SJCRH30 (cell line): ENCODE measurements around the gene TAP1. TPM values are rescaled to one million over a fixed set of nuclear protein-coding genes. Genes with fewer than 3 reads are reported as not detected.
A peak's percentile ranks its signal among the peaks of the same experiment; 100 is the strongest.
"Not testable (repeated sequence)": the region's sequence is repeated elsewhere in the genome, so short reads cannot be mapped to it uniquely, and the experiment has no call there.

Experiments
- DNase-seq, 2 experiments: peaks; one replicate each; pipeline ENCODE4 v3.0.0-alpha.2; 2015 to 2020
- H3K27ac ChIP-seq: fragments of 250-450 bp; sonication (Bioruptor Pico); 2 replicates; pipeline ENCODE4 v1.5.1; 2020; ENCODE audit warnings: mild to moderate bottlenecking, moderate library complexity
- H3K27me3 ChIP-seq: fragments of 250-450 bp; sonication (Bioruptor Pico); 2 replicates; pipeline ENCODE4 v1.5.1; 2020; ENCODE audit warnings: mild to moderate bottlenecking, moderate library complexity
- H3K36me3 ChIP-seq: fragments of 250-450 bp; sonication (Bioruptor Pico); 2 replicates; pipeline ENCODE4 v1.5.1; 2020; ENCODE audit warnings: mild to moderate bottlenecking, moderate library complexity
- H3K4me1 ChIP-seq: fragments of 250-450 bp; sonication (Bioruptor Pico); 2 replicates; pipeline ENCODE4 v1.5.1; 2020; ENCODE audit warnings: mild to moderate bottlenecking, moderate library complexity
- H3K4me3 ChIP-seq: fragments of 250-450 bp; sonication (Bioruptor Pico); 2 replicates; pipeline ENCODE4 v1.5.1; 2020; ENCODE audit warnings: mild to moderate bottlenecking, moderate library complexity
- H3K9me3 ChIP-seq: fragments of 250-450 bp; sonication (Bioruptor Pico); replicated peaks from 2 replicates; pipeline ENCODE4 v1.5.1; 2020; ENCODE audit warnings: mild to moderate bottlenecking, moderate library complexity
- total RNA-seq: library from RNA; depleted of rRNA; stranded (reverse); fragments of >200 nt; shearing (Covaris generic); gene quantifications from 2 replicates; pipeline ENCODE4 v1.2.3, GENCODE V29; 2014; rRNA removed

Gene TAP1
- total RNA-seq, 1 experiment from 2014 or later = 0.43 TPM

DNA sequence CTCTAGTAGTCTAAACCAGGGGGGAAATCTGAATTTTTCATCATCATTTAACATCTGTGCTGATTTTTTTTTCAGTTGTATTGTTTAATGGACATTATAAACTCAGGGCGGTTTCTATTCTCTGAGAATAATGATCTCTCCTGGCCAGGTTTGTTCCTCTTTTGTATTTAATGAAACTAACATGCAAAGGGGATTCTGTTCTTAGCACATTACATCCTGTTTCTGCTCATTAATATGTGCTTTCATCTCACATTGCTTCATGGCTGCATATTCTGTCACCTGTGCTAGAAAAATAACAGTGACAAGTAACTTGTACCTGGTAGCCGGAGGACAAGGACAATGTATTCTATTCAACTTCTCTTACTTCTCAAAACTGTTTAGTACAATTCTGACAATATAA is 37.5 kb downstream of the TAP1 start:
- no peaks in the 10 kb centered on the region for H3K27me3 ChIP-seq
- no peak for DNase-seq
- H3K27ac ChIP-seq = no peak overlapping the region
- H3K4me3 ChIP-seq = no peak overlapping the region
- H3K36me3 ChIP-seq = no peaks in the 10 kb centered on the region
- H3K9me3 ChIP-seq = no peaks in the 10 kb centered on the region
- peaks cover 23% of the 10 kb centered on the region for H3K4me1 ChIP-seq

DNA sequence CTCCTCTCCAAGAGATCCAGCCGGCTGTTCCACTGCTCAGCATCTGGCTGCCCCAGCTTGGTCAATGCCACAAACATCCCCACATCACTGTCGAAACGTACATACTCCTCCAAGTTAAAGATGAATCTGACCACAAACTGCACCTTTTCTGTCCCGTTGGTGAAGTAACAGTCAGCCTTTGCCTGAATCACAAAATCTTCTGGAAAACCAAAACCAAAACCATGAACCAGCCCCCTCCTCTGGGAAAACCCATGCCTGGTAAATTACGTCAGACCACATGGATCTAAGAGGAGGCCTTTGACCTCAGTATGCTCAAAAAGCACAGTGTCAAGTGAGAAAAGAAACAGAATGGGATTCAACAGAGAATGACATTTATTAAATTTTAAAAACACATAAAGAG is 38.4 kb downstream of the TAP1 start:
- Histone ChIP-seq H3K9me3 (no peaks in the 10 kb centered on the region), H3K4me3 (no peak overlapping the region), H3K36me3 (no peaks in the 10 kb centered on the region), H3K27ac (no peak overlapping the region), H3K4me1 (peaks cover 14% of the 10 kb centered on the region), H3K27me3 (no peaks in the 10 kb centered on the region)
- no peak for DNase-seq

DNA sequence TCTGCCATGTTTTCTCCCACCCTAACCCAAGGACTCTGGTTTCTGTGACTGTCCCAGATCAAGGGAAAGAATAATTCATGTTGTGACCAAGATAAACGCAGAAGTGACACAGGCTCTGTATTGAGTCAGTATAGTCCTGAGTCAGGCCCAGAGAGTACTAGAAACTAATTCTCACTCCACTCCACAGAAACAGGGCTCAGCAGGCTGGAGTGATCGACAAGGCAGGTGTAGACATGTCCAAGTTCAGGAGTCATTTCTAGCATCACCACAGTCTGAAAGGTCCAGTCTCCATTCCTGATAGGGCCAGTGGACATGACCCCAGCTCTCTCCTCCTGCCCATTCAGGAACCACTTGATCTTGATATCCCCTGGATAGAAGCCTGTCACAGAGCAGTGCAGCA is 39.4 kb downstream of the TAP1 start:
- Histone ChIP-seq H3K9me3 (no peaks in the 10 kb centered on the region), H3K36me3 (no peaks in the 10 kb centered on the region), H3K27ac (no peak overlapping the region), H3K27me3 (no peaks in the 10 kb centered on the region), H3K4me1 (peaks cover 6% of the 10 kb centered on the region), H3K4me3 (no peak overlapping the region)
- no peak for DNase-seq

DNA sequence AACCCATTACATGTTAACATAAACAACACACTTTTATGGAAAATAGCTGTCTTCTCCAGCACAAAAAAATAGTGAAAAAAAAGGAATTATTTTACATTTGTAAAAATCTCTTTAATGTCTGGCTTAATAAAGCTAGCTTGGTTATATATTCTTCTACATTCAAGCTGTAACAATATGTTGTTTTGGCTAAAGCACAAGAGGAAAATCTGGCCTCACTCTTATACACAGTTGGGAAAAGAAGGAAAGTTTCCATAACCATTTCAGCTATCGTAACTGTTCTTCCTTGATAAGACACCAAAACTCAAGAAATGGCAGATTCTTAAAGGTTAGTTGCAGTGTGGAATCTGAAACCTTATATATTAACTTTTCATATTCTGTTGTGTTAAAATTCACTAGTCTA is 44.3 kb downstream of the TAP1 start:
- no peaks in the 10 kb centered on the region for H3K27me3 ChIP-seq
- no peaks in the 10 kb centered on the region for H3K9me3 ChIP-seq
- no peak for DNase-seq
- H3K4me1 ChIP-seq = peaks cover 10% of the 10 kb centered on the region
- no peaks in the 10 kb centered on the region for H3K36me3 ChIP-seq
- no peak overlapping the region for H3K27ac ChIP-seq
- no peak overlapping the region for H3K4me3 ChIP-seq

DNA sequence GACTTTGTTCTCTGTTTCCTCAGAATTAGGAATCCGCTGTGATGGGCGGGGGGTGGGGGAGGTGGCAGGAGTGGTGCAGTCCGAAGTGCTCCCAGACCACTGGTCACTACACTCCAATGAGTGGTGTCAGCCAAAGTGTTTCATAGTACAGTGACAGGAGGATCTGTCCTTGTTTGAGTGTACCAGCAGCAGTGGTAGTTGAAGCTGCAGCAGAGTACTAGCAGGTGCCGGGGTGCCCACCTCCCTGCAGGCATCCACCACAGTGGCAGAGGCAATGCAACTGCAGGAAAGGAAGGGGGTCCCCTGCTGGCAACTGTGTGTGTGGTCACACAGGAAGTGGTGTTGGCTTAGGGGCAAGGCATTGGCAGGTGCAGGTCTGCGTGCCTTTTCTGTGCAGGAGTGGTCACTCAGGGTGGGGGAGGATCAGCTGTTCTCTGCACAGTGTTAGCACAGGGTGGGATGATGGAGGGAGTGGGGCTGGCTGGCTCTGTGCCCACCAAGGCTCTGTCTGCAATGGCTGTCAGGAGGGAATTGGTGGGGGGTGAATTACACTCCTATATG is 46.4 kb downstream of the TAP1 start:
- no peak overlapping the region for H3K27ac ChIP-seq
- DNase-seq = peak; percentile 73 to 76
- H3K4me1 ChIP-seq = peaks cover 10% of the 10 kb centered on the region
- H3K9me3 ChIP-seq = no peaks in the 10 kb centered on the region
- no peaks in the 10 kb centered on the region for H3K36me3 ChIP-seq
- no peaks in the 10 kb centered on the region; the same call in 1 of the 2 replicates for H3K27me3 ChIP-seq
- no peak overlapping the region for H3K4me3 ChIP-seq

DNA sequence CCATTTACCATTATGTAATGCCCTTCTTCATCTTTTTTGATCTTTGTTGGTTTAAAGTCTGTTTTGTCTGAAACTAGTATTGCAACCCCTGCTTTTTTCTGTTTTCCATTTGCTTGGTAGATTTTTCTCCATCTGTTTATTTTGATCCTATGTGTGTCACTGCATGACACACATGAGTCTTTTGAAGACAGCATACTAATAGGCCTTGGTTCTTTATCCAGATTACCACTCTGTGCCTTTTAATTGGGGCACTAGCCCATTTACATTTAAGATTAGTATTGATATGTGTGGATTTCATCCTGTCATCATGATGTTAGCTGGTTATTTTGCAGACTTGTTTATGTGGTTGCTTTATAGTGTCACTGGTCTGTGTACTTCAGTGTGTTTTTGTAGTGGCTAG is 48.1 kb downstream of the TAP1 start:
- not testable (repeated sequence) for H3K9me3 ChIP-seq, H3K27me3 ChIP-seq, H3K27ac ChIP-seq, DNase-seq, H3K4me3 ChIP-seq, H3K36me3 ChIP-seq
- H3K4me1 ChIP-seq = peaks cover 10% of the 10 kb centered on the region

DNA sequence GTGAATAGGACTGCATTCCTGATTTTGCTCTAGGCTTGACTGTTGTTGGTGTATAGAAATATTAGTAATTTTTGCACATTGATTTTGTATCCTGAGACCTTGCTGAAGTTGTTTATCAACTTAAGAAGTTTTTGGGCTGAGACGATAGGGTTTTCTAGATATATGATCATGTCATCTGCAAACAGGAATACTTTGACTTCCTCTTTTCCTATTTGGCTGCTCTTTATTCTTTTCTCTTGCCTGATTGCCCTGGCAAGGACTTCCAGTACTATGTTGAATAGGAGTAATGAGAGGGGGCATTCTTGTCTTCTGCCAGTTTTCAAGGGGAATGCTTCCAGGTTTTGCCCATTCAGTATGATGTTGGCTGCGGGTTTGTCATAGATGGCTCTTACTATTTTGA is 50.1 kb downstream of the TAP1 start:
- no peaks in the 10 kb centered on the region; the same call in 1 of the 2 replicates for H3K9me3 ChIP-seq
- DNase-seq = no peak
- H3K27ac ChIP-seq = no peak overlapping the region
- H3K36me3 ChIP-seq = no peaks in the 10 kb centered on the region
- H3K27me3 ChIP-seq = peaks cover 3% of the 10 kb centered on the region
- peaks cover 10% of the 10 kb centered on the region for H3K4me1 ChIP-seq
- H3K4me3 ChIP-seq = no peak overlapping the region

DNA sequence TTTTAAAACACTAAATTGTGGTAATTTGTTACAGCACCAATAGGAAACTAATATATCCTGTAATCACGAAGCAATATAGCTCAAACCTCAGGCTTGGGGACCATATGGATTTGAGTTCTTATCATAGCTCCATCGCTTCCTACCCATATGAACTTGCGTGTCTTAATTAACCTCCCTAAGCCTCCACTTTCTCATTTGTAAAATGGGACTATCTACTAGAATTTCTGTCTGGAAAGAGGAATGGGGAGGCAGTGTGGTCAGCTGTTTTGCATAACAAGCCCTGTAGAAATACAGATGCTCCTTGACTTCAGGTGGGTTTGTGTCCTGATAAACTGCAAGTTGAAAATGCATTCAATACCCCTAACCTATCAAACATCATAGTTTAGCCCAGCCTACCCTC is 53.8 kb downstream of the TAP1 start:
- Histone ChIP-seq H3K36me3 (no peaks in the 10 kb centered on the region), H3K4me3 (no peak overlapping the region), H3K27ac (no peak overlapping the region), H3K9me3 (no peaks in the 10 kb centered on the region; the same call in 1 of the 2 replicates), H3K27me3 (peaks cover 3% of the 10 kb centered on the region), H3K4me1 (no peaks in the 10 kb centered on the region)
- DNase-seq = no peak

DNA sequence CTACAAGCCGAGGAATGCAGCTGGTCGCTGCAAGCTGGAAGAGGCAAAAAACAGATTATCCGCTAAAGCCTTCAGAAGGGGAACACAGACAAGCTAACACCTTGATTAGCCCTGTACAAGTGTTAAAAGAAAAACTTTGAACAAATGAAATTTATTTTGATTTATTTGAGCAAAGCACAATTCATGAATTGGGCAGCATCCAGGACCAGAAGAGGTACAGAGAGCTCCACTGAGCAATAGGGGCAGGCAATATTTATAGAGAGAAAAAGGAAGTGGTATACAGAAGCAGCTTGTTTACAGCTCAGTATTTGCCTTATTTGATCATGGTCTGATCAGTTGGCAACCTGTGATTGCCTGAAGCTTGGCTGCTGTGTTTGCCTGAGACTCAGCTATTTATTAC is 54.3 kb downstream of the TAP1 start:
- Histone ChIP-seq H3K4me3 (no peak overlapping the region), H3K36me3 (no peaks in the 10 kb centered on the region), H3K4me1 (no peaks in the 10 kb centered on the region), H3K9me3 (no peaks in the 10 kb centered on the region; the same call in 1 of the 2 replicates), H3K27ac (no peak overlapping the region), H3K27me3 (peaks cover 3% of the 10 kb centered on the region)
- no peak for DNase-seq

DNA sequence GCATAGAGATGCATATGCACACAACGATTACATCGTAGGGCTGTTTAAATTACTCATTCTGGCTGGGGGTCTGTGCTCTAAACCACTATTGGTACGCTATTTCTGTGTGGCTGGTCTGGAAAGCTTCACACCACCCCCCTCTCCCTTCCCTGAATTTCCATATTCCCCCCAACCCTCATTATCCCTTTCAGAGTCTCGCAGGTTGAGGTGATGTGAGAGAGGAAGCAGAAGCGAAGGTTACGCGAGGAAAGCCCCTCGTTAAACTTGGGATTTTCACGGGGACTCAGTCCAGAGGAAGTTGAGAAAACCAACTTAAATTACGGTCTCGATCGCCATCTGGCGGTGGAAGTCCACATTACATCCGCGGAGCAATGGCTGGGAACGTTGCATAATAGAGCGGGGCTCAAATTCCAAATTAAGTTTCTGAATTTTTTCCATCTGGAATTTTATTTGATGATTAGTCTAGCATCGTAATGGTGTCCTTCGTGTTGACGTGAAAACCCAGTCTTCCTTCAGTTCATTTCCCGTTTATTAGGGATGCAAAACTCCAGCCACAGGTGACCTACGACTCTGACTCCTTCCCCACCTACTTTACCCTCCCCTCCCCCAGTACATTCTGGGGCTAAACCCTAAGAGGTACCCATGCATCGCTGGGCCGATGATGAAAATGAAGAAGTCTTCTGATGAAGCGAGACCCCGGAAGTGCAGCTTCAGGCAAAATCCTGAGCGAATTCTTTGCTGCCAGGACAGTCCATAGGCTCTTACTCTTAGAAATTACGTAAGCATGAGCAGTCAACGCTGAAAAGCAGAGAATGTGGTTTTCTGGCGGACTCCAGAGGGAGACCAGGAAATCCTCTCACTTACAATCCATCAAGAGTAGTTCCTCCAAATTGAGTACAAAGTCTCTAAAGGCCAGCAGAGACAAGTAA is 56.4 kb downstream of the TAP1 start:
- peak; percentile 61 to 81 for DNase-seq
- Histone ChIP-seq H3K27ac (no peak overlapping the region), H3K9me3 (no peaks in the 10 kb centered on the region; the same call in 1 of the 2 replicates), H3K27me3 (peaks cover 12% of the 10 kb centered on the region), H3K4me1 (no peaks in the 10 kb centered on the region), H3K36me3 (no peaks in the 10 kb centered on the region), H3K4me3 (peak overlapping the region; percentile 21; the same call in 1 of the 2 replicates)

Other genes with a start within 250 kb of the TAP1 start
- gene HLA-DQA1, start 216.3 kb downstream of the TAP1 start, total RNA-seq = not detected in 2 replicates
- not detected in 2 replicates for gene HLA-DQB1, start 187.0 kb downstream of the TAP1 start, total RNA-seq
- not detected in 2 replicates for gene HLA-DQA2, start 112.3 kb downstream of the TAP1 start, total RNA-seq
- gene HLA-DQB2, start 90.2 kb downstream of the TAP1 start, total RNA-seq = not detected in 2 replicates
- gene HLA-DOB, start 36.7 kb downstream of the TAP1 start, total RNA-seq = 0.10 and 0.28 TPM in 2 replicates
- 17.1 and 17.4 TPM in 2 replicates for gene TAP2, start 15.0 kb downstream of the TAP1 start, total RNA-seq
- gene PSMB8, start 9.7 kb downstream of the TAP1 start, total RNA-seq = 0.18 and 0.33 TPM in 2 replicates
- gene PSMB9, start 488 bp upstream of the TAP1 start, total RNA-seq = 0.18 TPM in 1 of 2 replicates, not detected in the other
- gene HLA-DMB, start 87.3 kb upstream of the TAP1 start, total RNA-seq = not detected in 2 replicates
- 0.14 and 0.51 TPM in 2 replicates for gene HLA-DMA, start 99.4 kb upstream of the TAP1 start, total RNA-seq
- 178 and 199 TPM in 2 replicates for gene BRD2, start 114.9 kb upstream of the TAP1 start, total RNA-seq
- gene HLA-DOA, start 155.9 kb upstream of the TAP1 start, total RNA-seq = 0.16 TPM in 1 of 2 replicates, not detected in the other
- gene HLA-DPA1, start 219.9 kb upstream of the TAP1 start, total RNA-seq = not detected in 2 replicates
- gene HLA-DPB1, start 222.3 kb upstream of the TAP1 start, total RNA-seq = not detected in 2 replicates